Skin epidermis (tissue), 12 donors: ENCODE measurements around the gene COLEC11.
A peak's percentile ranks its signal among the peaks of the same experiment; 100 is the strongest.

Experiments used
- H3K27ac ChIP-seq, 21 experiments: fragments of 200-600 bp; sonication (generic) in 11 of 21; one replicate each; pipeline ENCODE4 v1.5.0; 2020; ENCODE audit warnings: mild to moderate bottlenecking in 3 of 21, inconsistent platforms in 2 of 21, moderate library complexity in 2 of 21
- H3K4me3 ChIP-seq, 7 experiments: fragments of 200-600 bp; sonication (generic) in 2 of 7; one replicate each; pipeline ENCODE4 v1.5.0; 2020; ENCODE audit warnings: inconsistent platforms in 2 of 7, mild to moderate bottlenecking in 2 of 7, moderate library complexity in 1 of 7

Gene COLEC11

DNA sequence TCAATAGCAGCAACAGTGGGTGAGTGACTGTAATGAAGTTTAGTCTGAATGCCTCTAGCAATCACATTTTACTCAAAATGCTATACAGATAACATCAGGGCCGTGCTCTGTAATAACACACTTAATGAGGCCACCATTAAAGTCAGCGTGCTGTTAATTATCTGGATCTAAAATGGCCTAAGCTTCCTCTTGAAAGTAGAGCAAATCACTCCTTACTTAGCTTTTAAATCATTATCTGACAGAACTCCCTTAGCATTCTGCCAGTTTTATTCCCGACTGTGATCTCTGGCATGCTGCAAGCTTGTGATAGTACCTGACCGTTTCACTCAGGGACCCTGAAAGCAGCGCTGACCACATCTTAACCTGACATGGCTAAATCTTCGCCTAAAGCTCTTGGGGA is 10.8 kb upstream of the COLEC11 start:
- no peak overlapping the region for H3K4me3 ChIP-seq
- no peak overlapping the region for H3K27ac ChIP-seq

DNA sequence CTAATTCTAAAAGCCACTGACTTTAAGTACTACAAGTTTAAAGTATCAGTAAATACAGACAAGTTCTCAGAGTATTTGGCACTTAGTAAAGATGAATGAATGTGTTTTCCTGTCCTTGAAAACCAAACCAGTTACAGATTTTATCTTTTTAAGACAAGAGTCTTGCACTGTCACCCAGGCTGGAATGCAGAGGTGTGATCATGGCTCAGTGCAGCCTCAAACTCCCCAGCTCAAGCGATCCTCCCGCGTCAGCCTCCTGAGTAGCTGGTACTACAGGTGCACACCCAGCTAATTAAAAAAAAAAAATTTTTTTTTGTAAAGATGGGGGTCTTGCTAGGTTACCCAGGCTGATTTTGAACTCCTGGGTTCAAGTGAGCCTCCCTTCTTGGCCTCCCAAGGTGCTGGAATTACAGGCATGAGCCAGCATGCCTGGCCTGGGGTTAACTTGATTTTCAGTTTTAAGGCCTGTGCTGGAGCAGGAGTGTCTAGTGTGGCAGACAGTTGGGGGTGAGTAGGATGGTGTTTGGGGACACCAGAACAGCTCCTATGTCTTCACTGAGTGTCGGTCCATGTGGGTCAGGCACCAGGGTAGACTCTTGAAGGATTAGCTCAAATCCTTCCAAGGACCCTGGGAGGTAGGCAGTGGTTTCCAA is 10.2 kb upstream of the COLEC11 start:
- no peak overlapping the region for H3K4me3 ChIP-seq
- H3K27ac ChIP-seq: peak overlapping the region in 6 of 21 experiments; percentile 11 to 69 (median 41)

DNA sequence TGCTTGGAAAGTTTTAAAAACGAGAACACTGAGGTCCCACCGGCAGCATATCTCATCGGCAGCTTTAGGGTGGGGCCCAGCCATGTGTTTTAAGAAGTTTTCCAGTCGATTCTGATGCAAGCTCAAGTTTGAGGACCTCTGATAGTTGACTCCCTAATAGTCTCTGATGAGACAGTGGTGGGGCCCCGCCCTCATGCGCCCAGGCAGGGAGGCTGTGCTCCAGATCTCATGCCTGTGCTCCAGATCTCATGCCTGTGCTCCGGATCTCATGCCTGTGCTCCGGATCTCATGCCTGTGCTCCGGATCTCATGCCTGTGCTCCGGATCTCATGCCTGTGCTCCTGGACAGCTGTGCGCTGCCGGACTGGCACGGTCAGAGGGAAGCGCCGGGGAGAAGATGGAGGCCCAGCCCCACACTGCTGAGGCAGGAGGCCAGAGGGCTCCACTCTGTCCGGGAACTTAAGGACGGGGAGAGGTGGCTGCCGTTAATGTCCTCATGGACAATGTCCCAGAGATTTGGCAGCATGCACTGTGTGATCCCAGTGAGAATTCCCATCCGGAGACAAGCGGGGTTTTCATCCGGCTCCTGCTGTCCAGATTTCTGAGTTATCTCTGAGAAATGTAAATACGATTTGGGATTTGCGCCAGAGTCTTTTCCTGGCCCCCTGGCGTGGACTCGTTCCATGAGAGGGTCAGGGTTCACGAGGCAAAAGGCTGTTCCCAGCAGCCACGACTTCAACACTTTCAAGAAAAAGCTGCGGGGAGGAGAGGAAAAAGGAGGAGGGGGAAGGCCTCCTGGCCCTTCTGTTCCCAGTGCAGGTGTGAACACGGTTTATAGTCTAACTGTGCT is 9.4 kb upstream of the COLEC11 start:
- H3K4me3 ChIP-seq: no peak overlapping the region
- H3K27ac ChIP-seq: peak overlapping the region in 9 of 21 experiments; percentile 10 to 69 (median 29)

- peak overlapping the region in 4 of 21 experiments; percentile 29 to 49 (median 37) for H3K27ac ChIP-seq
- no peak overlapping the region for H3K4me3 ChIP-seq
Observed at GRCh38 chr2:3586220-3586619, 8.7 kb upstream of the COLEC11 start.

- no peak overlapping the region for H3K4me3 ChIP-seq
- H3K27ac ChIP-seq: no peak overlapping the region
Observed at GRCh38 chr2:3587021-3587420, 7.9 kb upstream of the COLEC11 start.

- no peak overlapping the region for H3K4me3 ChIP-seq
- H3K27ac ChIP-seq: no peak overlapping the region
Observed at GRCh38 chr2:3587432-3587831, 7.5 kb upstream of the COLEC11 start.

DNA sequence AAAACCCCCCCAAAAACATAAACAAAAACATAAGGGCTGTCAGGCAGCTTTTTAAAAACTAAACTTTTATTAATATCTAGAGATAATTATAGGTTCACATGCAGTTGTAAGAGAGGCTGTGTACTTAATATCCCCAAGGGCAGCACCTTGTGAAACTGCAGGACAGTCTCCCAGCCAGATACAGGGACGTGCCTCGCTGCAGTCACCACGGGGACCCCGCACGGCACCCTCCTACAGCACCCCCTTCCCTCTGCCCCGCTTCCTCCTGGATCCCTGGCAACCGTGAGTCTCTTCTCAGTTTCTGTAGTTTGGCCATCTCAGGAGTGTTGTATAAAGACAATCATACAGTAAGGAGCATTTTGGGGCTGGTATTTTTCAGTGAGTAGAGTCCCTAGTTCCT is 6.8 kb upstream of the COLEC11 start:
- Histone ChIP-seq H3K27ac (no peak overlapping the region), H3K4me3 (no peak overlapping the region)

DNA sequence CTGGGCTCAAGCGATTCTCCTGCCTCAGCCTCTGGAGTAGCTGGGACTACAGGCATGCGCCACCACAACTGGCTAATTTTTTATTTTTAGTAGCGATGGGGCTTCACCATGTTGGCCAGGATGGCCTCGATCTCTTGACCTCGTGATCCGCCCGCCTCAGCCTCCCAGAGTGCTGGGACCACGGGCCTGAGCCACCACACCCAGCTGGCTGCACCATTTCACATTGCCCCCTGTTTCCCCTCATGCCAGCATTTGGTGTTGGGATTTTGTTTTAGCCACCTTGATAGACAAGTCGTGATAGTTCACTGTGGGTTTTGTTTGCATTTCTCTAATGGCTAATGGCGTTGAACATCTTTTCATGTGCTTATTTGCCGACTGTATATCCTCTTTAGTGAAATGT is 5.8 kb upstream of the COLEC11 start:
- no peak overlapping the region for H3K27ac ChIP-seq
- H3K4me3 ChIP-seq: no peak overlapping the region

DNA sequence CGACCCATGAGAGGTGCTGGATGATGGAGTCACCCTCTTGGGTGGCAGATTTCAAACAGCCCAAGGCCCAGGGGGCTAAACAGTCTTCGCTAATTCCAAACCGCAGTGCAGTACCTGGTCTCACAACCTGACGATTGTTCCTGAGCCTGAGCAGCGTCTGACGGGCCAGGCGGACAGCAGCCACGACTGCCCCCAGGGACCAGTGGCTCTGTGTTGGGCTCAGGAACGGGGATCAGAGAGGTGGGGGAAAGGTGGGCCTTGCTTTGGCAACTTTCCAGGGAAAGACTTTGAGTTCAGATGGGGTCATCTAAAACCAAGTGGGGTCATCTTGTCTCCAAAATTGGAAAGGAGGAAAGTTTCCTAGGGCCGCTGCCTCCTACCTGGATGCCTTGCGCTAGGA is 492 bp downstream of the COLEC11 start:
- Histone ChIP-seq H3K4me3 (no peak overlapping the region), H3K27ac (no peak overlapping the region)

DNA sequence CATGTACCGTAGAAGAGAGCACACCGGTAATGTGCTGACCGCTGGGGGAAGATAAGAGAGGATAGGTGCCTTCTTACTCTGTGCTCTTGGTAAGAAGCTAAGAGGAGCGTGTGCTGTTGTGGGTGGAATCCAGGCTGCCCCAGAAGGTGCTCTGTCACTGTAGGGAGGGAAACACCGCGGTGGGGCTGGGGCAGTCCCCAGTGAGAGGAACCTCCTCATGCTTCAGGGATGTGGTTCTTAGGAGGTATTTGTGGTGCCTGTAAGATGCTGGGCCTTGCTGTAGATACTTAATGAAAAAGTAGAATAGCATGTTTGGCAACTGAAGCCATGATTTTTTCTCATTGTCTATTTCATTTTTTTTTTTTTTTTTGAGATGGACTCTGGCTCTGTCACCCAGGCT is 1.1 kb downstream of the COLEC11 start:
- Histone ChIP-seq H3K27ac (no peak overlapping the region), H3K4me3 (no peak overlapping the region)

DNA sequence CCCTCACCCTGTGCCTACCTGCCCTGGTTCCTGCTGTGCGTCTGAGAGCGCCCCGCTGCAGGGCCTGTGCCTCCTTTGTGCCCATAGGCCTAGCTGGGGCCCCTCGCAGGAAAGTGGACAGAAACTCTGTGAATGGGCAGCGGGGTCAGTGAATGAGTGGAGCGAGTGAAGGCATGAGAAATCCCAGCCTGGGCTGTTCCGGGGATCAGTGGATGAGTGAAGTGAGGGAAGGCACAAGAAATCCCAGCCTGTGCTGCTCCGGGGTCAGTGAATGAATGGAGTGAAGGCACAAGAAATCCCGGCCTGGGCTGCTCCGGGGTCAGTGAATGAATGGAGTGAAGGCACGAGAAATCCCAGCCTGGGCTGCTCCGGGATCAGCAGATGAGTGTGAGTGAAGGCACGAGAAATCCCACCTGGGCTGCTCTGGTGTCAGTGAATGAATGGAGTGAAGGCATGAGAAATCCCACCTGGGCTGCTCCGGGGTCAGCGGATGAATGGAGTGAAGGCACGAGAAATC is 2.0 kb downstream of the COLEC11 start:
- no peak overlapping the region for H3K4me3 ChIP-seq
- H3K27ac ChIP-seq: no peak overlapping the region

GRCh38 chr2:3597567-3597966 is 2.7 kb downstream of the COLEC11 start:
- Histone ChIP-seq H3K4me3 (no peak overlapping the region), H3K27ac (no peak overlapping the region)

- Histone ChIP-seq H3K27ac (no peak overlapping the region), H3K4me3 (no peak overlapping the region)
Observed at GRCh38 chr2:3598197-3598910, 3.4 kb downstream of the COLEC11 start.

GRCh38 chr2:3598912-3599854 is 4.3 kb downstream of the COLEC11 start:
- Histone ChIP-seq H3K27ac (no peak overlapping the region), H3K4me3 (no peak overlapping the region)

DNA sequence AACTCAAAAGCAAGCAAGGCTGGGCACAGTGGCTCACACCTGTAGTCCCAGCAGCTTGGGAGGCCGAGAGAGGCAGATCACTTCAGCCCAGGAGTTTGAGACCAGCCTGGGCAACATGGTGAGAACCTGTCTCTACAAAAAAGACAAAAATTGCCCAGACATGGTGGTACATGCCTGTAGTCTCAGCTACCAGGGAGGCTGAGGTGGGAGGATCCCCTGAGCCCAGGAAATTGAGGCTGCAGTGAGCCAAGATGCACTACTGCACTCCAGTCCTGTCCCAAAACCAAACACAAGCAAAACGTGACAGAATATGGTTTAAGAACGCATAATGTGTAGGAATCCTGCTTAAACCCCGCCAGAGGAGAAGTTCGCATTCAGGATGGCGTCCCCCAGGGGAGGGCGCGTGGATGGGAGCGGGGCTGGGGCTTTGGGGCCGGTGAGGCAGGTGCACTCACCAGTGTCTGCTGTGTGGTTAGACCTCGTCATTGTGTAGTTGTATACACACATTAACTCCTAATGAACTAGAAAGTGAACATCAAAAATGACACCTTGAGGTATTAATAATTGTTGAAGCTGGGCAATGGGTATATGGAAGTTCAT is 5.4 kb downstream of the COLEC11 start:
- H3K4me3 ChIP-seq: no peak overlapping the region
- H3K27ac ChIP-seq: no peak overlapping the region

DNA sequence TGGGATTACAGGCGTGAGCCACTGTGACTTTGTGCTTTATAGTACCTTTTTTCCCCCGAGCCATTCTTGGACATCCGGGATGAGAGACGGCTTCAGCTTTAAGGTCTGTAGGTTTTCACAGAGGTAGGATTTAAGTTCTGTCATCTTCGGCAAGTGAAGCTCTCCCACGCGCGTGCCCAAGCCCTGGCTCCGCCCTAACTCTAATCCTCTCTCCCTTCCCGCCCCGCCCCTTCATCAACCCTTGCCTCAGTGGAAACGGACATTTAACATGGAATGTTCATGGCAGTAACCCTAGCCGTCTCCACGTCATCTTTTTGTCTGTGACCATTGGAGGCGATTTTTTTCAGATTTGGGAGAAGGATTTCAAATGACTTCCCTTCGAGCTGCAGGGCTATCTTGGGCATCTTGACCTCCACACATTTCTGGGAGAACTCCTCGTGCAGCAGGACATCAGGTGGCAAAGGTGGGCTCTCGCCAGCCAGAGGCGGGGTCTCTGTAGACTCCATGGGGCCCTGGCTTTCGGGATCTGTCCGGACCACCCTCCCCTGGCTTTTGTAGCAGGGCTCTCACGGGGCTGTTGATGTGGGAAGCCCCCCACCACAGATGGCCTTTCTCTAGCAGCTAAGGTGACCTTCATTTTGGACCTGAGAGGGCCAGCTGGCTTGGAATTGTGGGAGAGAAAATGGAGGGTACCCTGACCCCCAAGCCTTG is 6.8 kb downstream of the COLEC11 start:
- no peak overlapping the region for H3K4me3 ChIP-seq
- H3K27ac ChIP-seq: no peak overlapping the region

GRCh38 chr2:3602553-3603339 is 7.8 kb downstream of the COLEC11 start:
- Histone ChIP-seq H3K27ac (no peak overlapping the region), H3K4me3 (no peak overlapping the region)
